GM23338 (cell line): Measurements from ENCODE around the gene SUSD4. TPM values are rescaled to one million over a fixed set of nuclear protein-coding genes. Genes with fewer than 3 reads are reported as not detected.

Source experiments
- ATAC-seq: fragments of 200-7000 bp; cut with Tn5 transposase; 3 replicates; pipeline ENCODE4 v1.9.1; 2020
- DNase-seq: peaks from one replicate; pipeline ENCODE4 v3.0.0-alpha.2; 2015; ENCODE audit warnings: low spot score
- H2AFZ ChIP-seq: fragments of 200-600 bp; sonication (generic); 2 replicates; pipeline ENCODE4 v1.8.0; 2016; ENCODE audit warnings: antibody characterized with exemption, mild to moderate bottlenecking, moderate library complexity
- H3F3A ChIP-seq: fragments of 200-600 bp; sonication (generic); replicated peaks from 2 replicates; pipeline ENCODE4 v1.8.0; 2017; ENCODE audit warnings: antibody characterized with exemption, mixed run types, low read depth
- H3K27ac ChIP-seq: fragments of 200-600 bp; sonication (generic); 2 replicates; pipeline ENCODE4 v1.6.1; 2016; ENCODE audit warnings: low read depth
- H3K27me3 ChIP-seq: fragments of 200-600 bp; sonication (generic); 2 replicates; pipeline ENCODE4 v1.8.0; 2016; ENCODE audit warnings: mild to moderate bottlenecking, mixed run types, moderate library complexity; ENCODE audit not compliant: insufficient read depth
- H3K36me3 ChIP-seq: fragments of 200-600 bp; sonication (generic); 2 replicates; pipeline ENCODE4 v1.8.0; 2016; ENCODE audit warnings: mild to moderate bottlenecking; ENCODE audit not compliant: insufficient read depth
- H3K4me1 ChIP-seq: fragments of 200-600 bp; sonication (generic); 2 replicates; pipeline ENCODE4 v1.8.0; 2016; ENCODE audit warnings: mild to moderate bottlenecking, moderate library complexity; ENCODE audit not compliant: insufficient read depth
- H3K4me2 ChIP-seq: fragments of 200-600 bp; sonication (generic); 2 replicates; pipeline ENCODE4 v1.7.1; 2017; ENCODE audit warnings: mixed run types
- H3K4me3 ChIP-seq: fragments of 200-600 bp; sonication (generic); 2 replicates; pipeline ENCODE4 v1.6.1; 2016; ENCODE audit warnings: mixed run types
- H3K79me2 ChIP-seq: fragments of 200-600 bp; sonication (generic); replicated peaks from 2 replicates; pipeline ENCODE4 v1.8.0; 2017; ENCODE audit warnings: mild to moderate bottlenecking; ENCODE audit not compliant: insufficient read depth
- H3K9me2 ChIP-seq: fragments of 200-600 bp; sonication (generic); 2 replicates; pipeline ENCODE4 v1.8.0; 2017; ENCODE audit not compliant: insufficient read depth
- H4K20me1 ChIP-seq: fragments of 200-600 bp; sonication (generic); replicated peaks from 2 replicates; pipeline ENCODE4 v1.8.0; 2017; ENCODE audit warnings: mild to moderate bottlenecking; ENCODE audit not compliant: insufficient read depth
- H3K27ac Mint-ChIP-seq: 2 replicates; pipeline ENCODE4 v1.8.0; 2020; ENCODE audit warnings: inconsistent platforms, mild to moderate bottlenecking, moderate library complexity, mixed read lengths
- H3K27me3 Mint-ChIP-seq: 3 replicates; pipeline ENCODE4 v1.8.0; 2022; ENCODE audit warnings: low read depth, mild to moderate bottlenecking, moderate library complexity, mixed read lengths, inconsistent platforms; ENCODE audit not compliant: insufficient read depth, poor library complexity
- H3K36me3 Mint-ChIP-seq: 3 replicates; pipeline ENCODE4 v1.8.0; 2021; ENCODE audit warnings: low read depth, mild to moderate bottlenecking, inconsistent platforms, moderate library complexity, mixed read lengths
- H3K4me1 Mint-ChIP-seq: 3 replicates; pipeline ENCODE4 v1.8.0; 2020; ENCODE audit warnings: mild to moderate bottlenecking, inconsistent platforms, mixed read lengths
- H3K4me3 Mint-ChIP-seq: 3 replicates; pipeline ENCODE4 v1.8.0; 2021; ENCODE audit warnings: moderate library complexity, mild to moderate bottlenecking, inconsistent platforms, mixed read lengths
- H3K9me3 Mint-ChIP-seq: 3 replicates; pipeline ENCODE4 v1.8.0; 2020; ENCODE audit warnings: moderate library complexity, mild to moderate bottlenecking, inconsistent platforms, mixed read lengths
- CREB1 ChIP-seq: fragments of 250-450 bp; sonication (Bioruptor Pico); IDR thresholded peaks from 2 replicates; pipeline ENCODE4 v1.5.0; 2020; ENCODE audit warnings: low read depth, mild to moderate bottlenecking, moderate library complexity
- CTCF ChIP-seq, 2 experiments: fragments of 200-600 bp in 1 of 2; sonication (generic) in 1 of 2; conservative IDR thresholded peaks; 2 replicates each; pipeline versions ENCODE4 v1.5.1 to v1.6.1; 2016 to 2017; ENCODE audit warnings: antibody characterized with exemption in 2 of 2, low read depth in 2 of 2, mild to moderate bottlenecking in 2 of 2, moderate library complexity in 1 of 2
- ETS1 ChIP-seq: IDR thresholded peaks from 2 replicates; pipeline ENCODE4 v1.6.1; 2016; ENCODE audit warnings: antibody characterized with exemption
- EZH2 ChIP-seq: fragments of 200-600 bp; sonication (generic); IDR thresholded peaks from one replicate; pipeline ENCODE4 v1.8.0; 2017; ENCODE audit warnings: antibody characterized with exemption, mild to moderate bottlenecking, low read depth; ENCODE audit not compliant: unreplicated experiment
- EZH2phosphoT487 ChIP-seq: fragments of 200-600 bp; sonication (generic); IDR thresholded peaks from one replicate; pipeline ENCODE4 v1.8.1; 2018; ENCODE audit warnings: antibody characterized with exemption; ENCODE audit not compliant: unreplicated experiment
- JUNB ChIP-seq: IDR thresholded peaks from one replicate; pipeline ENCODE4 v1.6.1; 2016; ENCODE audit warnings: antibody characterized with exemption; ENCODE audit not compliant: unreplicated experiment
- NANOG ChIP-seq: IDR thresholded peaks from 2 replicates; pipeline ENCODE4 v1.6.1; 2016; ENCODE audit warnings: antibody characterized with exemption, borderline replicate concordance
- POLR2AphosphoS5 ChIP-seq: IDR thresholded peaks from 2 replicates; pipeline ENCODE4 v1.6.1; 2016; ENCODE audit warnings: antibody characterized with exemption, low read depth
- REST ChIP-seq: IDR thresholded peaks from one replicate; pipeline ENCODE4 v1.6.1; 2018; ENCODE audit warnings: antibody characterized with exemption; ENCODE audit not compliant: unreplicated experiment
- STAT1 ChIP-seq: IDR thresholded peaks from one replicate; pipeline ENCODE4 v1.6.1; 2016; ENCODE audit warnings: antibody characterized with exemption; ENCODE audit not compliant: unreplicated experiment
- ZNF114 ChIP-seq: fragments of 250-450 bp; sonication (Bioruptor Pico); IDR thresholded peaks from 2 replicates; pipeline ENCODE4 v1.5.0; 2020; ENCODE audit warnings: mild to moderate bottlenecking, moderate library complexity
- ZNF331 ChIP-seq: fragments of 250-450 bp; sonication (Bioruptor Pico); IDR thresholded peaks from 2 replicates; pipeline ENCODE4 v1.5.0; 2020; ENCODE audit warnings: low read depth, mild to moderate bottlenecking, moderate library complexity
- ZNF462 ChIP-seq: fragments of 250-450 bp; sonication (Bioruptor Pico); IDR thresholded peaks from 2 replicates; pipeline ENCODE4 v1.5.0; 2020; ENCODE audit warnings: mild to moderate bottlenecking, moderate library complexity
- polyA plus RNA-seq: library from polyadenylated mRNA; unstranded; fragments of >200 nt; fragmentation: Nextera tagmentation; extraction: Ambion mirVana; gene quantifications from 2 replicates; pipeline ENCODE4 v1.2.1, GENCODE V29; 2016
- total RNA-seq: library from RNA; depleted of rRNA; stranded (reverse); fragments of >200 nt; shearing (Covaris generic); gene quantifications from 2 replicates; pipeline ENCODE4 v1.2.3, GENCODE V29; 2014

Gene SUSD4
- total and polyA plus RNA-seq, 2 experiments from 2014 or later, result 2.3 to 3.6 TPM

GRCh38 chr1:223235091-223235490 is 128.9 kb downstream of the SUSD4 start:
- H3K79me2 ChIP-seq, result no peaks in the 10 kb centered on the region
- no peaks in the 10 kb centered on the region for H3K27me3 ChIP-seq
- no peaks in the 10 kb centered on the region for H3K4me1 ChIP-seq
- TF ChIP-seq CREB1 (CRISPR knock-in tag) (no peak), STAT1 (no peak), POLR2AphosphoS5 (no peak), ETS1 (no peak), JUNB (no peak), NANOG (no peak), ZNF462 (CRISPR knock-in tag) (no peak), ZNF114 (CRISPR knock-in tag) (no peak), EZH2phosphoT487 (no peak), ZNF331 (no peak), REST (no peak), CTCF (conservative IDR thresholded peaks at IDR 0.05; ENCODE audit: low read depth in 2 of 2) (no peak), EZH2 (no peak)
- no peaks in the 10 kb centered on the region for H3K9me3 Mint-ChIP-seq
- H3K4me2 ChIP-seq, result no peak overlapping the region
- no peak overlapping the region for H3K27ac ChIP-seq
- H3K27me3 Mint-ChIP-seq, result peaks cover 1% of the 10 kb centered on the region
- H4K20me1 ChIP-seq, result no peaks in the 10 kb centered on the region
- DNase-seq (no peak), ATAC-seq (no peak)
- H3K4me3 Mint-ChIP-seq, result no peak overlapping the region
- H3K36me3 Mint-ChIP-seq, result no peaks in the 10 kb centered on the region; the same call in 2 of the 3 replicates
- H3K4me3 ChIP-seq, result no peak overlapping the region
- no peak overlapping the region for H3K27ac Mint-ChIP-seq
- no peaks in the 10 kb centered on the region; the same call in 1 of the 3 replicates for H3K4me1 Mint-ChIP-seq
- no peaks in the 10 kb centered on the region for H3K36me3 ChIP-seq
- no peaks in the 10 kb centered on the region for H3K9me2 ChIP-seq
- H3F3A ChIP-seq, result no peaks in the 10 kb centered on the region
- no peak overlapping the region for H2AFZ ChIP-seq
